Neural cell (in vitro differentiated cells): Measurements from ENCODE around the gene SLC10A2. TPM values are rescaled to one million over a fixed set of nuclear protein-coding genes. Genes with fewer than 3 reads are reported as not detected.

Experiments used
- H2AFZ ChIP-seq: fragments of 200-600, 300-800 bp; sonication (generic), shearing (Covaris generic); 2 replicates; pipeline ENCODE4 v1.6.0; 2014; ENCODE audit warnings: low read depth, mild to moderate bottlenecking, antibody characterized with exemption, low read length, moderate library complexity
- H3F3A ChIP-seq: fragments of 200-600 bp; shearing (Covaris generic); 2 replicates; pipeline ENCODE4 v1.6.1; 2016; ENCODE audit warnings: mild to moderate bottlenecking, moderate library complexity, mixed read lengths, antibody characterized with exemption, low read length; ENCODE audit not compliant: insufficient read depth, poor library complexity, severe bottlenecking
- H3K27ac ChIP-seq: fragments of 200-600, 300-800 bp; sonication (generic), shearing (Covaris generic); 2 replicates; pipeline ENCODE4 v1.5.1; 2014; ENCODE audit warnings: mild to moderate bottlenecking, low read length, moderate library complexity
- H3K27me3 ChIP-seq: fragments of 300-800, 200-600 bp; sonication (generic), shearing (Covaris generic); 2 replicates; pipeline ENCODE4 v1.6.0; 2014; ENCODE audit warnings: mild to moderate bottlenecking, low read depth, low read length, moderate library complexity; ENCODE audit not compliant: insufficient read depth
- H3K36me3 ChIP-seq: fragments of 300-800, 200-600 bp; sonication (generic), shearing (Covaris generic); 2 replicates; pipeline ENCODE4 v1.5.1; 2014; ENCODE audit warnings: mild to moderate bottlenecking, antibody characterized with exemption, low read length, moderate library complexity; ENCODE audit not compliant: insufficient read depth
- H3K4me2 ChIP-seq: fragments of 300-800, 200-600 bp; sonication (generic), shearing (Covaris generic); 2 replicates; pipeline ENCODE4 v1.6.0; 2014; ENCODE audit warnings: mild to moderate bottlenecking, low read length
- H3K4me3 ChIP-seq: fragments of 300-800, 200-600 bp; sonication (generic), shearing (Covaris generic); 2 replicates; pipeline ENCODE4 v1.5.1; 2014; ENCODE audit warnings: mild to moderate bottlenecking, low read length, moderate library complexity
- H3K79me2 ChIP-seq: fragments of 200-600 bp; shearing (Covaris generic); replicated peaks from 2 replicates; pipeline ENCODE4 v1.6.0; 2014; ENCODE audit warnings: mild to moderate bottlenecking, low read length, moderate library complexity; ENCODE audit not compliant: insufficient read depth
- H3K9ac ChIP-seq: fragments of 300-800, 200-600 bp; sonication (generic), shearing (Covaris generic); 2 replicates; pipeline ENCODE4 v1.6.1; 2016; ENCODE audit warnings: mild to moderate bottlenecking, low read length, mixed read lengths
- H3K9me2 ChIP-seq: fragments of 200-600 bp; shearing (Covaris generic); 2 replicates; pipeline ENCODE4 v1.6.1; 2016; ENCODE audit warnings: mild to moderate bottlenecking, low read length, mixed read lengths; ENCODE audit not compliant: insufficient read depth
- H3K9me3 ChIP-seq: fragments of 200-600, 300-800 bp; sonication (generic), shearing (Covaris generic); 2 replicates; pipeline ENCODE4 v1.6.1; 2016; ENCODE audit warnings: mild to moderate bottlenecking, mixed run types, low read length, moderate library complexity, mixed read lengths
- H4K20me1 ChIP-seq: fragments of 200-600 bp; shearing (Covaris generic); 2 replicates; pipeline ENCODE4 v1.6.1; 2016; ENCODE audit warnings: mild to moderate bottlenecking, mixed run types; ENCODE audit not compliant: insufficient read depth
- EP300 ChIP-seq: fragments of 450-650 bp; conservative IDR thresholded peaks from 2 replicates; pipeline ENCODE4 v1.6.1; 2014; ENCODE audit warnings: antibody characterized with exemption, mild to moderate bottlenecking, moderate library complexity; ENCODE audit not compliant: poor library complexity, severe bottlenecking
- EZH2 ChIP-seq: fragments of 200-600, 300-800 bp; shearing (Covaris generic), sonication (generic); IDR thresholded peaks from 2 replicates; pipeline ENCODE4 v1.6.1; 2014; ENCODE audit warnings: antibody characterized with exemption, low read length, borderline replicate concordance, mild to moderate bottlenecking; ENCODE audit not compliant: insufficient read depth, poor library complexity, severe bottlenecking
- MXI1 ChIP-seq: fragments of 450-650 bp; conservative IDR thresholded peaks from 2 replicates; pipeline ENCODE4 v1.6.1; 2014; ENCODE audit warnings: antibody characterized with exemption, mild to moderate bottlenecking; ENCODE audit not compliant: poor library complexity, severe bottlenecking
- POLR2AphosphoS5 ChIP-seq: IDR thresholded peaks from 2 replicates; pipeline ENCODE4 v1.6.1; 2012
- RAD21 ChIP-seq: fragments of 450-650 bp; conservative IDR thresholded peaks from 2 replicates; pipeline ENCODE4 v1.6.1; 2014; ENCODE audit warnings: antibody characterized with exemption, mild to moderate bottlenecking, moderate library complexity
- SMC3 ChIP-seq: fragments of 450-650 bp; conservative IDR thresholded peaks from 2 replicates; pipeline ENCODE4 v1.6.1; 2014; ENCODE audit warnings: antibody characterized with exemption, mild to moderate bottlenecking, moderate library complexity; ENCODE audit not compliant: poor library complexity
- TAF1 ChIP-seq: IDR thresholded peaks from 2 replicates; pipeline ENCODE4 v1.6.1; 2012; ENCODE audit warnings: low read depth
- polyA plus RNA-seq: library from polyadenylated mRNA; depleted of rRNA; stranded (reverse); fragments of >200 nt; gene quantifications from 2 replicates; pipeline ENCODE4 v1.2.3, GENCODE V29; 2014
- TF ChIP-seq, protein P1 (sequence below): IDR thresholded peaks from 2 replicates; pipeline ENCODE4 v1.6.1; 2012; ENCODE audit warnings: borderline replicate concordance
- TF ChIP-seq, protein P2 (sequence below): fragments of 450-650 bp; IDR thresholded peaks from 2 replicates; pipeline ENCODE4 v1.5.1; 2014; ENCODE audit warnings: antibody characterized with exemption, mild to moderate bottlenecking, moderate library complexity; ENCODE audit not compliant: poor library complexity, severe bottlenecking

Gene SLC10A2
- polyA plus RNA-seq, 1 donor from 2014 or later: not detected

DNA sequence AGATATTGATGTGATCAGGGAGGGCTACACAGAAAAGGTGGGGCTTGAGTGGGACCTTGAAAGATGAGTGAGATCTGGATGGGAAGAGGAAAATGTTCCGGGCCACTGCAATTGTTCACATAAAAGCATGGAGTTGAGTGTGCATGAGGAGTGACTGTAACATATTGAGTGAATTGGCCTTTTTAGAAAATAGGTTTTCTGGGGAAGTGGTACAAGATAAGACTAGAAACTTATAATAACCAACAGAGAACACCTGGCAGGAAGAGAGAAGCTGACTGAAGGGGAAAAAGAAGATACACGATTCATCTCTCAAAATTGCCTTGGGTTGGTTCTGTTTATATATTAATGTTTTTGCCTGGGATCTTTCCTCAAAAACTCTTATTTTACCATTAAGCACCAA is 32.2 kb downstream of the SLC10A2 start:
- Histone ChIP-seq H3K27me3 (no peaks in the 10 kb centered on the region), H3K4me3 (no peak overlapping the region), H3K79me2 (no peaks in the 10 kb centered on the region), H3K9ac (no peak overlapping the region), H2AFZ (no peak overlapping the region), H3F3A (no peaks in the 10 kb centered on the region), H3K27ac (no peak overlapping the region), H3K9me2 (no peaks in the 10 kb centered on the region), H4K20me1 (no peaks in the 10 kb centered on the region), H3K36me3 (no peaks in the 10 kb centered on the region), H3K4me2 (no peak overlapping the region), H3K9me3 (no peaks in the 10 kb centered on the region)
- TF ChIP-seq EP300: no peak
- no peak for TF ChIP-seq MXI1
- TF ChIP-seq, protein P1, sequence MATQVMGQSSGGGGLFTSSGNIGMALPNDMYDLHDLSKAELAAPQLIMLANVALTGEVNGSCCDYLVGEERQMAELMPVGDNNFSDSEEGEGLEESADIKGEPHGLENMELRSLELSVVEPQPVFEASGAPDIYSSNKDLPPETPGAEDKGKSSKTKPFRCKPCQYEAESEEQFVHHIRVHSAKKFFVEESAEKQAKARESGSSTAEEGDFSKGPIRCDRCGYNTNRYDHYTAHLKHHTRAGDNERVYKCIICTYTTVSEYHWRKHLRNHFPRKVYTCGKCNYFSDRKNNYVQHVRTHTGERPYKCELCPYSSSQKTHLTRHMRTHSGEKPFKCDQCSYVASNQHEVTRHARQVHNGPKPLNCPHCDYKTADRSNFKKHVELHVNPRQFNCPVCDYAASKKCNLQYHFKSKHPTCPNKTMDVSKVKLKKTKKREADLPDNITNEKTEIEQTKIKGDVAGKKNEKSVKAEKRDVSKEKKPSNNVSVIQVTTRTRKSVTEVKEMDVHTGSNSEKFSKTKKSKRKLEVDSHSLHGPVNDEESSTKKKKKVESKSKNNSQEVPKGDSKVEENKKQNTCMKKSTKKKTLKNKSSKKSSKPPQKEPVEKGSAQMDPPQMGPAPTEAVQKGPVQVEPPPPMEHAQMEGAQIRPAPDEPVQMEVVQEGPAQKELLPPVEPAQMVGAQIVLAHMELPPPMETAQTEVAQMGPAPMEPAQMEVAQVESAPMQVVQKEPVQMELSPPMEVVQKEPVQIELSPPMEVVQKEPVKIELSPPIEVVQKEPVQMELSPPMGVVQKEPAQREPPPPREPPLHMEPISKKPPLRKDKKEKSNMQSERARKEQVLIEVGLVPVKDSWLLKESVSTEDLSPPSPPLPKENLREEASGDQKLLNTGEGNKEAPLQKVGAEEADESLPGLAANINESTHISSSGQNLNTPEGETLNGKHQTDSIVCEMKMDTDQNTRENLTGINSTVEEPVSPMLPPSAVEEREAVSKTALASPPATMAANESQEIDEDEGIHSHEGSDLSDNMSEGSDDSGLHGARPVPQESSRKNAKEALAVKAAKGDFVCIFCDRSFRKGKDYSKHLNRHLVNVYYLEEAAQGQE: no peak
- no peak for TF ChIP-seq POLR2AphosphoS5

DNA sequence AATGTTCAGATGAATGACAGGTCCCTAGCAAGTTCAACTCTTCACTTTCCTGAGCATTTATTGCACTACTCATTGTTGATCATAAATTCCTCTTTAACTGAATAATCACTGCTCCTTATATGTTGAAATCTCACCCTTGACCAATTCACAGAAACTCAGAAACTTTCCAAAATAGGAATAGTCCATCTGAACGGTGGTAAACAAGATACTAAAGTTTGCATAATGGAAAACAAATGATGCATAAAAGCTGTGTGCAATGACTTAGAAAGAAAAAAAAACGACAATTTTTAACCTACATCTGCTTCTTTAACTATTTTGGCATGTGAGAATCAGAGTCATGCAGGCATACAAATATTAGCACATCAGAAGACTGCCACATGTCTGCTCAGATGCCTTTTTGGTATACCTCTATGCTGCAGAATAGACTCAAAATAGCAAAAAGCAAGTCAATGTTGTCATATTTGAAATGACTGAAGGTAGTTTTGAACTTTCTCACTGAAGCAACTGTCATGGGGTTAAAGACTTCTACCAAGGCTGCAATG is 34.8 kb downstream of the SLC10A2 start:
- H3K9ac ChIP-seq: no peak overlapping the region
- H3K27ac ChIP-seq: no peak overlapping the region
- H3K4me3 ChIP-seq: no peak overlapping the region
- H3F3A ChIP-seq: no peaks in the 10 kb centered on the region
- no peaks in the 10 kb centered on the region for H3K27me3 ChIP-seq
- H2AFZ ChIP-seq: no peak overlapping the region
- no peak overlapping the region for H3K4me2 ChIP-seq
- H3K79me2 ChIP-seq: no peaks in the 10 kb centered on the region
- TF ChIP-seq MXI1 (no peak), TAF1 (no peak), EZH2 (no peak), EP300 (no peak), SMC3 (no peak), RAD21 (no peak), POLR2AphosphoS5 (no peak)
- TF ChIP-seq, protein P2, sequence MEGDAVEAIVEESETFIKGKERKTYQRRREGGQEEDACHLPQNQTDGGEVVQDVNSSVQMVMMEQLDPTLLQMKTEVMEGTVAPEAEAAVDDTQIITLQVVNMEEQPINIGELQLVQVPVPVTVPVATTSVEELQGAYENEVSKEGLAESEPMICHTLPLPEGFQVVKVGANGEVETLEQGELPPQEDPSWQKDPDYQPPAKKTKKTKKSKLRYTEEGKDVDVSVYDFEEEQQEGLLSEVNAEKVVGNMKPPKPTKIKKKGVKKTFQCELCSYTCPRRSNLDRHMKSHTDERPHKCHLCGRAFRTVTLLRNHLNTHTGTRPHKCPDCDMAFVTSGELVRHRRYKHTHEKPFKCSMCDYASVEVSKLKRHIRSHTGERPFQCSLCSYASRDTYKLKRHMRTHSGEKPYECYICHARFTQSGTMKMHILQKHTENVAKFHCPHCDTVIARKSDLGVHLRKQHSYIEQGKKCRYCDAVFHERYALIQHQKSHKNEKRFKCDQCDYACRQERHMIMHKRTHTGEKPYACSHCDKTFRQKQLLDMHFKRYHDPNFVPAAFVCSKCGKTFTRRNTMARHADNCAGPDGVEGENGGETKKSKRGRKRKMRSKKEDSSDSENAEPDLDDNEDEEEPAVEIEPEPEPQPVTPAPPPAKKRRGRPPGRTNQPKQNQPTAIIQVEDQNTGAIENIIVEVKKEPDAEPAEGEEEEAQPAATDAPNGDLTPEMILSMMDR: no peak
- TF ChIP-seq, protein P1: no peak
- no peaks in the 10 kb centered on the region for H3K9me2 ChIP-seq
- H4K20me1 ChIP-seq: no peaks in the 10 kb centered on the region
- no peaks in the 10 kb centered on the region for H3K36me3 ChIP-seq
- no peaks in the 10 kb centered on the region for H3K9me3 ChIP-seq
